ENCODE results near the gene CALD1. TPM values are rescaled to one million over a fixed set of nuclear protein-coding genes. Genes with fewer than 3 reads are reported as not detected.

The CALD1 gene
- total RNA-seq, 1 donor from 2014 or later: 71.8 TPM

- TF ChIP-seq, protein P1, sequence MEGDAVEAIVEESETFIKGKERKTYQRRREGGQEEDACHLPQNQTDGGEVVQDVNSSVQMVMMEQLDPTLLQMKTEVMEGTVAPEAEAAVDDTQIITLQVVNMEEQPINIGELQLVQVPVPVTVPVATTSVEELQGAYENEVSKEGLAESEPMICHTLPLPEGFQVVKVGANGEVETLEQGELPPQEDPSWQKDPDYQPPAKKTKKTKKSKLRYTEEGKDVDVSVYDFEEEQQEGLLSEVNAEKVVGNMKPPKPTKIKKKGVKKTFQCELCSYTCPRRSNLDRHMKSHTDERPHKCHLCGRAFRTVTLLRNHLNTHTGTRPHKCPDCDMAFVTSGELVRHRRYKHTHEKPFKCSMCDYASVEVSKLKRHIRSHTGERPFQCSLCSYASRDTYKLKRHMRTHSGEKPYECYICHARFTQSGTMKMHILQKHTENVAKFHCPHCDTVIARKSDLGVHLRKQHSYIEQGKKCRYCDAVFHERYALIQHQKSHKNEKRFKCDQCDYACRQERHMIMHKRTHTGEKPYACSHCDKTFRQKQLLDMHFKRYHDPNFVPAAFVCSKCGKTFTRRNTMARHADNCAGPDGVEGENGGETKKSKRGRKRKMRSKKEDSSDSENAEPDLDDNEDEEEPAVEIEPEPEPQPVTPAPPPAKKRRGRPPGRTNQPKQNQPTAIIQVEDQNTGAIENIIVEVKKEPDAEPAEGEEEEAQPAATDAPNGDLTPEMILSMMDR (conservative IDR thresholded peaks at IDR 0.05): no peak
- no peaks in the 10 kb centered on the region for H3K27me3 Mint-ChIP-seq (ENCODE audit: low read depth)
- no peak overlapping the region for H3K27ac Mint-ChIP-seq (ENCODE audit: unreplicated experiment)
- H3K36me3 Mint-ChIP-seq (ENCODE audit: low read depth): peaks cover 2% of the 10 kb centered on the region
- no peak overlapping the region for H3K4me3 Mint-ChIP-seq
- no peaks in the 10 kb centered on the region for H3K9me3 Mint-ChIP-seq
- no peaks in the 10 kb centered on the region for H3K4me1 Mint-ChIP-seq
- DNase-seq (ENCODE audit: low read depth, low spot score): no peak
These were observed 127.6 kb downstream of the CALD1 start for GRCh38 chr7:134907000-134907399.

- Mint-ChIP-seq H3K27me3 (ENCODE audit: low read depth) (no peaks in the 10 kb centered on the region), H3K4me3 (no peak overlapping the region), H3K36me3 (ENCODE audit: low read depth) (peaks cover 2% of the 10 kb centered on the region), H3K4me1 (no peaks in the 10 kb centered on the region), H3K9me3 (no peaks in the 10 kb centered on the region), H3K27ac (ENCODE audit: unreplicated experiment) (peak overlapping the region; percentile 55)
- DNase-seq (ENCODE audit: low read depth, low spot score): no peak
- TF ChIP-seq, protein P1 (conservative IDR thresholded peaks at IDR 0.05): no peak
These were observed 128.2 kb downstream of the CALD1 start for GRCh38 chr7:134907639-134908038.

DNA sequence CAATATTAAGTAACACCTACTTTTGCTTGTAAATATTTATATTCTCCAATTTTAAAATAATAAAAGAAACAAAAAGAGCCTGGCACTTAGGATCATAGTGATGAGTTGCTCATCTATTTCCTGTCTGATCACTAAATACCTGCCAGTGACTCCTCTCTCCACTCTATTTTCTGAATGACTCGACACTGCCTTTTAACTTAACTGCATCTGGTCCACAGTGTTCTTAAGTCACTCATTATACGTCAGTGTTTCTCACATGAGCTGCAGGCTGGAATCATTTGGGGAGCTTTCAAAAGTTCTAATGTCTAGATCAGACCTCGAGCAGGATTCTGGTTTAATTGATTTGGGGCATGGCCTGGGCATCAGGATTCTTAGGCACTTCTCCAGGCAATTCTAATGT is 128.9 kb downstream of the CALD1 start:
- H3K4me1 Mint-ChIP-seq: no peaks in the 10 kb centered on the region
- H3K4me3 Mint-ChIP-seq: no peak overlapping the region
- H3K27me3 Mint-ChIP-seq (ENCODE audit: low read depth): no peaks in the 10 kb centered on the region
- no peak overlapping the region for H3K27ac Mint-ChIP-seq (ENCODE audit: unreplicated experiment)
- DNase-seq (ENCODE audit: low read depth, low spot score): no peak
- H3K9me3 Mint-ChIP-seq: no peaks in the 10 kb centered on the region
- TF ChIP-seq, protein P1 (conservative IDR thresholded peaks at IDR 0.05): no peak
- peaks cover 2% of the 10 kb centered on the region for H3K36me3 Mint-ChIP-seq (ENCODE audit: low read depth)

DNA sequence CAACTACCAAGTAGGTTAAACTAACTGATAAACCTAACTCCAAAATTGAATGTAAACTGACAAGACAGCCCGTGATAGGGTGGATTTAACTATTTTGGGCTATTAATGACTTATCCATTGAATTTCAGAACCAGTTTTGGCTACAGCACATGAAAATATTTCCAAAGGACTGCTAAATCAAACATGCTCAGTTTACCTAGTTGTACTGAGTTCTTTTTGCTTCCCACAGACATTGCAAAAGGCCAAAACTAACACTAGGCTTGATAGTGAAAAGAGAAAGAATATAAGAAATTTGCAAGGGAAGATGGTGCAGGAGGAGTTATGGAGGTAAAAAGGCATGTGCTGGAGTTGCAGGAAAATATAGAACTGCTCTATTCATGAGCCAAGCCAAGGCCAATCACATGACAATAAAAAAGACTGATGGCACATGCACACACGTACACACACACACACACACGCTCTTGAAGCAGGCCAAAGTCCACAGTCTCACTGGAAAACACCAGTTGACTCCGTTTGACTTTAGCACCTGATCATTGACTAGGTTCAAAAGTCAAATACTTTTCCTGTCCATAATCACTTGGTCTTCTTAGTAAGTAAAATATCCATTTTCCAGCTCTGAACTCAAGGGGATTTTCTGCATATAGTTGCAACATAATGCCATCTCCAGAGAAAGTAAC is 130.9 kb downstream of the CALD1 start:
- Mint-ChIP-seq H3K9me3 (no peaks in the 10 kb centered on the region), H3K27ac (ENCODE audit: unreplicated experiment) (no peak overlapping the region), H3K27me3 (ENCODE audit: low read depth) (no peaks in the 10 kb centered on the region), H3K36me3 (ENCODE audit: low read depth) (peaks cover 3% of the 10 kb centered on the region), H3K4me1 (no peaks in the 10 kb centered on the region), H3K4me3 (no peak overlapping the region)
- no peak for DNase-seq (ENCODE audit: low read depth, low spot score)
- TF ChIP-seq, protein P1 (conservative IDR thresholded peaks at IDR 0.05): no peak

GRCh38 chr7:134910968-134911367 is 131.5 kb downstream of the CALD1 start:
- Mint-ChIP-seq H3K9me3 (no peaks in the 10 kb centered on the region), H3K27ac (ENCODE audit: unreplicated experiment) (no peak overlapping the region), H3K27me3 (ENCODE audit: low read depth) (no peaks in the 10 kb centered on the region), H3K36me3 (ENCODE audit: low read depth) (peaks cover 4% of the 10 kb centered on the region), H3K4me3 (no peak overlapping the region), H3K4me1 (no peaks in the 10 kb centered on the region)
- DNase-seq (ENCODE audit: low read depth, low spot score): no peak
- TF ChIP-seq, protein P1 (conservative IDR thresholded peaks at IDR 0.05): no peak
